PFSK-1 (cell line): ENCODE results near the gene CDKL1.

Experiments
- FOXP2 ChIP-seq: optimal IDR thresholded peaks from 2 replicates; pipeline ENCODE3; 2011; ENCODE audit warnings: borderline replicate concordance, control low read depth, inconsistent platforms; ENCODE audit not compliant: insufficient read depth; ENCODE audit errors: extremely low read length, extremely low read depth
- POLR2AphosphoS5 ChIP-seq: IDR thresholded peaks from 2 replicates; pipeline ENCODE4 v1.6.1; 2012; ENCODE audit warnings: low read depth, mild to moderate bottlenecking, control low read depth, low read length, moderate library complexity
- REST ChIP-seq, 2 experiments: IDR thresholded peaks; 2 replicates each; pipeline versions ENCODE4 v1.6.1 to v1.8.0; 2011 to 2012; ENCODE audit warnings: low read depth in 2 of 2, low read length in 2 of 2, control low read depth in 1 of 2, inconsistent platforms in 1 of 2, mild to moderate bottlenecking in 1 of 2, moderate library complexity in 1 of 2; ENCODE audit not compliant: insufficient read depth in 1 of 2
- SIN3A ChIP-seq: IDR thresholded peaks from 2 replicates; pipeline ENCODE4 v1.6.1; 2012; ENCODE audit warnings: mild to moderate bottlenecking, low read length, moderate library complexity, borderline replicate concordance; ENCODE audit not compliant: insufficient read depth
- TAF1 ChIP-seq: IDR thresholded peaks from 2 replicates; pipeline ENCODE4 v1.6.1; 2012; ENCODE audit warnings: low read length, control low read depth, borderline replicate concordance; ENCODE audit not compliant: insufficient read depth

The CDKL1 gene

GRCh38 chr14:50394713-50395112 lies 2.0 kb downstream of the CDKL1 start:
- TF ChIP-seq REST (IDR thresholded peaks at IDR 0.05; ENCODE audit: insufficient read depth in 1 of 2, low read depth in 2 of 2, low read length in 2 of 2) (no peak), SIN3A (no peak), POLR2AphosphoS5 (no peak), TAF1 (no peak), FOXP2 (no peak)

GRCh38 chr14:50389668-50390441 lies 6.8 kb downstream of the CDKL1 start:
- TF ChIP-seq SIN3A (no peak), REST (IDR thresholded peaks at IDR 0.05; ENCODE audit: insufficient read depth in 1 of 2, low read depth in 2 of 2, low read length in 2 of 2) (no peak), FOXP2 (no peak), POLR2AphosphoS5 (no peak), TAF1 (no peak)

- TF ChIP-seq POLR2AphosphoS5 (no peak), TAF1 (no peak), SIN3A (no peak), FOXP2 (no peak), REST (IDR thresholded peaks at IDR 0.05; ENCODE audit: insufficient read depth in 1 of 2, low read depth in 2 of 2, low read length in 2 of 2) (no peak)
Observed at GRCh38 chr14:50388256-50388931, 8.3 kb downstream of the CDKL1 start.

GRCh38 chr14:50387548-50387947 lies 9.1 kb downstream of the CDKL1 start:
- no peak for TF ChIP-seq SIN3A
- TF ChIP-seq FOXP2: no peak
- no peak for TF ChIP-seq TAF1
- no peak for TF ChIP-seq REST (IDR thresholded peaks at IDR 0.05; ENCODE audit: insufficient read depth in 1 of 2, low read depth in 2 of 2, low read length in 2 of 2)
- TF ChIP-seq POLR2AphosphoS5: no peak
